Muscle of back (tissue), 13 donors: ENCODE measurements around the gene B3GNT5. TPM values are rescaled to one million over a fixed set of nuclear protein-coding genes. Genes with fewer than 3 reads are reported as not detected.

Experiments
- DNase-seq, 3 donors: peaks; one replicate each; pipeline versions ENCODE4 v3.0.0 to v3.0.0-alpha.2; 2013
- long read RNA-seq, 9 donors: transcript quantifications; one replicate each; lab custom pipeline, GENCODE V29; 2026
- polyA plus RNA-seq, 10 donors: library from polyadenylated mRNA; unstranded; fragments of 120-200 nt; gene quantifications; one replicate each; pipeline ENCODE4 v1.2.1, GENCODE V29; 2013; ENCODE audit not compliant: insufficient read length in 10 of 10

B3GNT5 gene
- polyA plus RNA-seq = 10 to 100 TPM in 8 of 10 donors, 1 to 10 TPM in 2; 8.6 to 14.9 (median 11.1) TPM
- long read RNA-seq, donor 1, full-length matches to known transcripts = 4 of 4 reads
- long read RNA-seq, donor 1, partial matches to known transcripts = 0 of 4 reads
- long read RNA-seq, donor 1, other reads (novel, unspliced or antisense) = 0 of 4 reads
- long read RNA-seq, donor 2, partial matches to known transcripts = 0 of 1 reads
- long read RNA-seq, donor 2, other reads (novel, unspliced or antisense) = 0 of 1 reads
- long read RNA-seq, donor 3 = 0 reads
- long read RNA-seq, donor 4, full-length matches to known transcripts = 3 of 3 reads
- long read RNA-seq, donor 4, partial matches to known transcripts = 0 of 3 reads
- long read RNA-seq, donor 4, other reads (novel, unspliced or antisense) = 0 of 3 reads
- long read RNA-seq, donor 5, full-length matches to known transcripts = 6 of 6 reads
- long read RNA-seq, donor 5, partial matches to known transcripts = 0 of 6 reads
- long read RNA-seq, donor 5, other reads (novel, unspliced or antisense) = 0 of 6 reads
- long read RNA-seq, donor 6, full-length matches to known transcripts = 8 of 8 reads
- long read RNA-seq, donor 6, partial matches to known transcripts = 0 of 8 reads
- long read RNA-seq, donor 6, other reads (novel, unspliced or antisense) = 0 of 8 reads
- long read RNA-seq, donor 7, full-length matches to known transcripts = 2 of 2 reads
- long read RNA-seq, donor 7, partial matches to known transcripts = 0 of 2 reads
- long read RNA-seq, donor 7, other reads (novel, unspliced or antisense) = 0 of 2 reads
- long read RNA-seq, donor 8, full-length matches to known transcripts = 2 of 2 reads
- long read RNA-seq, donor 8, partial matches to known transcripts = 0 of 2 reads
- long read RNA-seq, donor 8, other reads (novel, unspliced or antisense) = 0 of 2 reads
- long read RNA-seq, donor 9 = 0 reads

GRCh38 chr3:183252973-183253527, at the start of gene B3GNT5:
Gene B3GNT5 (plus strand): TSS chr3:183253253. CDS start chr3:183269799, 16,546 bp downstream.
- no peak for DNase-seq

GRCh38 chr3:183203670-183204069, 49.4 kb upstream of the B3GNT5 start:
- DNase-seq = no peak

- no peak for DNase-seq
Observed at GRCh38 chr3:183208260-183208659, 44.8 kb upstream of the B3GNT5 start.

GRCh38 chr3:183208800-183209199, 44.3 kb upstream of the B3GNT5 start:
- no peak for DNase-seq

- no peak for DNase-seq
Observed at GRCh38 chr3:183210341-183210740, 42.7 kb upstream of the B3GNT5 start.

- DNase-seq = peak in 1 of 3 donors; percentile 41
Observed at GRCh38 chr3:183210862-183211341, 42.2 kb upstream of the B3GNT5 start.

GRCh38 chr3:183211352-183211751, 41.7 kb upstream of the B3GNT5 start:
- no peak for DNase-seq

- DNase-seq = no peak
Observed at GRCh38 chr3:183212096-183212495, 41.0 kb upstream of the B3GNT5 start.

- DNase-seq = peak in 1 of 3 donors; percentile 44
Observed at GRCh38 chr3:183212565-183212964, 40.5 kb upstream of the B3GNT5 start.

- DNase-seq = no peak
Observed at GRCh38 chr3:183213415-183214276, 39.4 kb upstream of the B3GNT5 start.

- no peak for DNase-seq
Observed at GRCh38 chr3:183214277-183214612, 38.8 kb upstream of the B3GNT5 start.

GRCh38 chr3:183215591-183216202, 37.4 kb upstream of the B3GNT5 start:
- no peak for DNase-seq

GRCh38 chr3:183217548-183218332, 35.3 kb upstream of the B3GNT5 start:
- no peak for DNase-seq

- DNase-seq = no peak
Observed at GRCh38 chr3:183218826-183219225, 34.2 kb upstream of the B3GNT5 start.

- DNase-seq = no peak
Observed at GRCh38 chr3:183220828-183221227, 32.2 kb upstream of the B3GNT5 start.

- DNase-seq = no peak
Observed at GRCh38 chr3:183222631-183223235, 30.3 kb upstream of the B3GNT5 start.

- DNase-seq = no peak
Observed at GRCh38 chr3:183224180-183224970, 28.7 kb upstream of the B3GNT5 start.

GRCh38 chr3:183226333-183226890, 26.6 kb upstream of the B3GNT5 start:
- DNase-seq = no peak
